GM12878 (cell line): ENCODE measurements around the gene MBOAT1.

Experiments
- CREB1 ChIP-seq: IDR thresholded peaks from 2 replicates; pipeline ENCODE4 v1.6.1; 2012; ENCODE audit warnings: low read depth, mild to moderate bottlenecking, inconsistent platforms
- CTCF ChIP-seq, 3 experiments: IDR thresholded peaks in 2 of 3; conservative IDR thresholded peaks in 1 of 3; 2 replicates each; pipeline ENCODE4 v1.5.1; 2011; ENCODE audit warnings: low read depth in 3 of 3, low read length in 3 of 3, mild to moderate bottlenecking in 3 of 3, control low read depth in 2 of 3, moderate library complexity in 2 of 3, inconsistent platforms in 1 of 3, mixed read lengths in 1 of 3; ENCODE audit not compliant: control insufficient read depth in 2 of 3, insufficient read depth in 1 of 3; ENCODE audit errors: extremely low read depth in 1 of 3
- E4F1 ChIP-seq: fragments of 450-650 bp; IDR thresholded peaks from 2 replicates; pipeline ENCODE4 v1.6.1; 2018; ENCODE audit warnings: borderline replicate concordance, mild to moderate bottlenecking; ENCODE audit not compliant: partially characterized antibody
- EP300 ChIP-seq, 2 experiments: fragments of 150-350 bp in 1 of 2; IDR thresholded peaks; 2 replicates each; pipeline ENCODE4 v1.6.1; 2011 to 2012; ENCODE audit warnings: low read depth in 2 of 2, low read length in 2 of 2, borderline replicate concordance in 1 of 2, improper control_type of control experiment in 1 of 2, inconsistent platforms in 1 of 2; ENCODE audit not compliant: control insufficient read depth in 1 of 2
- FOS ChIP-seq: IDR thresholded peaks from 3 replicates; pipeline ENCODE4 v1.6.1; 2011; ENCODE audit warnings: borderline replicate concordance; ENCODE audit not compliant: insufficient read length; ENCODE audit errors: extremely low read depth
- LARP7 ChIP-seq: fragments of 450-650 bp; IDR thresholded peaks from 2 replicates; pipeline ENCODE4 v1.6.1; 2017; ENCODE audit warnings: mild to moderate bottlenecking
- MAX ChIP-seq: IDR thresholded peaks from 2 replicates; pipeline ENCODE4 v1.6.1; 2012; ENCODE audit warnings: low read depth, low read length, improper control_type of control experiment
- POLR2AphosphoS5 ChIP-seq: IDR thresholded peaks from 2 replicates; pipeline ENCODE4 v1.6.1; 2011; ENCODE audit warnings: mild to moderate bottlenecking, low read length, inconsistent platforms
- RAD21 ChIP-seq: IDR thresholded peaks from 2 replicates; pipeline ENCODE4 v1.6.1; 2011; ENCODE audit warnings: mild to moderate bottlenecking, low read depth, low read length, moderate library complexity; ENCODE audit not compliant: insufficient read depth
- REST ChIP-seq: IDR thresholded peaks from 2 replicates; pipeline ENCODE4 v1.6.1; 2012; ENCODE audit warnings: mild to moderate bottlenecking, low read depth, low read length
- SMAD1 ChIP-seq: fragments of 450-650 bp; IDR thresholded peaks from 2 replicates; pipeline ENCODE4 v1.6.1; 2018; ENCODE audit warnings: mild to moderate bottlenecking, low read depth; ENCODE audit not compliant: partially characterized antibody
- TCF7 ChIP-seq: IDR thresholded peaks from 2 replicates; pipeline ENCODE4 v1.6.1; 2014; ENCODE audit warnings: antibody characterized with exemption, borderline replicate concordance

- TF ChIP-seq CTCF (IDR thresholded peaks at IDR 0.05 in 2 of 3, conservative IDR thresholded peaks at IDR 0.05 in 1 of 3; ENCODE audit: control insufficient read depth in 2 of 3, extremely low read depth in 1 of 3, insufficient read depth in 1 of 3, low read depth in 3 of 3, low read length in 3 of 3) (no peak), TCF7 (no peak), POLR2AphosphoS5 (no peak), E4F1 (no peak), FOS (no peak), CREB1 (no peak), MAX (no peak), RAD21 (no peak), EP300 (IDR thresholded peaks at IDR 0.05; ENCODE audit: borderline replicate concordance in 1 of 2, control insufficient read depth in 1 of 2, low read depth in 2 of 2, low read length in 2 of 2) (no peak), SMAD1 (no peak), REST (no peak), LARP7 (no peak)
These were observed 6.5 kb downstream of the MBOAT1 start for GRCh38 chr6:20205722-20206161.
